ENCODE results near the gene ANKRD39. TPM values are rescaled to one million over a fixed set of nuclear protein-coding genes. Genes with fewer than 3 reads are reported as not detected.
A peak's percentile ranks its signal among the peaks of the same experiment; 100 is the strongest.

The ANKRD39 gene
- polyA plus RNA-seq, 1 experiment = 8.1 TPM

DNA sequence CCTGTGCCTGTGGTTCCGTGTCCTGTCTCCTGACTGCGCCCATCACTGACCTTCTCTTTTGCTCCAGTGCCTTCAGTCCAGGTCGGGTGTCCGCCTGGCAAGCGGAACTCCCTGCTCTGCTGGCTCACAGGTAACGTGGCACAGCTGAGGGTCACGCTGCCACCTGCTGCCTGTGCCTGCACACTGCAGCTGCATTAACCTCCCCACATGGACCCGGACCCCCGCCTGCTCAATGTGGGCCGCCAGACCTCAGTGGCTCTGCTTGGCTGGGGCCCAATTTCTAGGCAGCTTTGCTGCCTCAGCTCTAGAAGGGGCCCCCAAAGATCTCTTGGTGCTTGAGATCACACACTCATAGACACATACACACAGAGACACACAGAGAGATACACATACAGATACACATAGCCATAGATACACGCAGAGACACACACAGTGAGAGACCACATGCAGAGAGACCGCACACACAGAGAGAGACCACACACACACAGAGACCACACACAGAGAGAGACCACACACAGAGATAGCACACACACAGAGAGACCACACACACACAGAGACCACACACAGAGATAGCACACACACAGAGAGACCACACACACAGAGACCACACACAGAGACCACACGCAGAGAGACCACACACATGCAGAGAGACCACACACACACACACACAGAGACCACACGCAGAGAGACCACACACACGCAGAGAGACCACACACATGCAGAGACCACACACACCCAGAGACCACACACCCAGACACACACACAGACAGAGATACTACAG, 56.6 kb downstream of the ANKRD39 start:
- ChIA-PET POLR2A (no interaction called here), CTCF (interaction anchor here (0.6 to 2.3 kb wide), 13 partner anchors 9 to 392 kb away, joined by 3 to 22 read pairs (median 4); no protein-coding TSS in a partner anchor)
- no peak for DNase-seq (ENCODE audit: low read depth)
- Histone ChIP-seq H3K36me3 (ENCODE audit: control insufficient read depth, insufficient read depth, low read length) (peaks cover 6% of the 10 kb centered on the region; the same call in 1 of the 2 replicates), H3K4me3 (ENCODE audit: low read depth, low read length) (no peak overlapping the region), H3K27me3 (ENCODE audit: control insufficient read depth, insufficient read depth, low read length) (no peaks in the 10 kb centered on the region)
- TF ChIP-seq, protein P1, sequence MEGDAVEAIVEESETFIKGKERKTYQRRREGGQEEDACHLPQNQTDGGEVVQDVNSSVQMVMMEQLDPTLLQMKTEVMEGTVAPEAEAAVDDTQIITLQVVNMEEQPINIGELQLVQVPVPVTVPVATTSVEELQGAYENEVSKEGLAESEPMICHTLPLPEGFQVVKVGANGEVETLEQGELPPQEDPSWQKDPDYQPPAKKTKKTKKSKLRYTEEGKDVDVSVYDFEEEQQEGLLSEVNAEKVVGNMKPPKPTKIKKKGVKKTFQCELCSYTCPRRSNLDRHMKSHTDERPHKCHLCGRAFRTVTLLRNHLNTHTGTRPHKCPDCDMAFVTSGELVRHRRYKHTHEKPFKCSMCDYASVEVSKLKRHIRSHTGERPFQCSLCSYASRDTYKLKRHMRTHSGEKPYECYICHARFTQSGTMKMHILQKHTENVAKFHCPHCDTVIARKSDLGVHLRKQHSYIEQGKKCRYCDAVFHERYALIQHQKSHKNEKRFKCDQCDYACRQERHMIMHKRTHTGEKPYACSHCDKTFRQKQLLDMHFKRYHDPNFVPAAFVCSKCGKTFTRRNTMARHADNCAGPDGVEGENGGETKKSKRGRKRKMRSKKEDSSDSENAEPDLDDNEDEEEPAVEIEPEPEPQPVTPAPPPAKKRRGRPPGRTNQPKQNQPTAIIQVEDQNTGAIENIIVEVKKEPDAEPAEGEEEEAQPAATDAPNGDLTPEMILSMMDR (IDR thresholded peaks at IDR 0.05; ENCODE audit: insufficient read depth, low read depth, low read length) = peak; percentile 86

DNA sequence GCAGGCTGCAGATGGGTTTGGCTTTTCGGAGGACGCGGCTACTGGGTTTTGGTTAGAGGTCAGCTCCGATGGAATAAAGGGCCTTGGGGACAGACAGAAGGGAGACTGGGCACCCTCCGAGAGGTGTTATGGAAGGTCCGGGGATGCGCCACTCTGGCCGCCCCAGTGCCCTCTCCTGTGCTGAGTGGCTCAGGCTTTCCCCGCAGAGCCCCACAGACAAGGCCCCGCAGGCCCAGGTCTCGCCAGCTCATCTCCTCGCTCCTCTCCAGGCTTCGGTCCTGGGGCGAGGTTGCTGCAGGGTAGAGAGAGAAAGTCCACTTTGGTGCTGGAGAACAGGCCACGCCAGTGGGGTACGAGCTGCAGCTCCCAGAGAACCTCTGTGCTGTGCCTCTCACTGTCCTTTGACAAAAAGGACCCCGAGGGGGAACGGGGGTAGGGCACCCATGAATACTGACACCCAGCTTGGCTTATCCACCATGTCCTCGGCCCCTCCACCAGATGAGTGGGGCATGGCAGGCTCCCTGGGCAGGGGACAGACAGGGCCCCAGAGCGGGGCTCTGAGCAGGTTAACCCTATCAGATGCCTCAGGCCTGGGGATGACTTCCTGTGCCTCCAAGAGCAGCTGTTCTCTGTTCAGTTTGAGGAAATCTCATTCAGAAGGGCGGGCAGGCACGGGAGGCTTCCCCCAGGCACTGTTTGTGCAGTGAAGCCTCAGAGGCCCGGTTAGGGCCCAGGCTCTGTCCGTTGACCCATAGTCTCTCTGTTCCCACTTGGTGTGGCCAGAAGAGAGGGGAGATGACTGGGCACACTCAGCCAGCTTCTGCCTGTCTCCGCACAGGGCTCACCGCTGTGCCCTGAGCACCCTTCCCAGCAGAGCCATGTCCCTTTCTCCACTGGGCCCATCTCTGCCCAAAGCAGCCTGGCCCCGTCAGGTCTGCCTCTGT, 57.5 kb downstream of the ANKRD39 start:
- CTCF ChIA-PET = interaction anchor here (0.6 to 2.3 kb wide), 15 partner anchors 10 to 391 kb away, joined by 3 to 22 read pairs (median 4); no protein-coding TSS in a partner anchor
- no peak overlapping the region for H3K4me3 ChIP-seq (ENCODE audit: low read depth, low read length)
- TF ChIP-seq, protein P1 (IDR thresholded peaks at IDR 0.05; ENCODE audit: insufficient read depth, low read depth, low read length) = no peak
- no peak for DNase-seq (ENCODE audit: low read depth)
- H3K36me3 ChIP-seq (ENCODE audit: control insufficient read depth, insufficient read depth, low read length) = peaks cover 6% of the 10 kb centered on the region; the same call in 1 of the 2 replicates
- POLR2A ChIA-PET = no interaction called here
- H3K27me3 ChIP-seq (ENCODE audit: control insufficient read depth, insufficient read depth, low read length) = no peaks in the 10 kb centered on the region

DNA sequence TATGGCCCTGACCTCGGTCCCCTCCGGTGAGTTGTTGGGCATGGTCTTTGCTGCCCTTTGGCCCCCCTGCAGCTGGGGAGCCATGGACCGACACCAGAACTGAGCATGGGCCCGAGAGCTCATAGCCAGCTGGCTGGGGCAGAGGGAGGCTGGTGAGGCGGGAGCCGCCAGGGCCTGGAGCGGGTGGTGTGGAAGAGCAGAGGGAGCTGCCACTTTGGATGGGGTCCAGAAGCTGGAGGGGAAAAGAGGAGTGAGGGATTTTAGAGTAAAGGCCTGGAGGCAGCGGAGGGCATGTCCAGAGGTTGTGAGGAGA, 58.2 kb downstream of the ANKRD39 start:
- peaks cover 6% of the 10 kb centered on the region; the same call in 1 of the 2 replicates for H3K36me3 ChIP-seq (ENCODE audit: control insufficient read depth, insufficient read depth, low read length)
- POLR2A ChIA-PET = no interaction called here
- TF ChIP-seq, protein P1 (IDR thresholded peaks at IDR 0.05; ENCODE audit: insufficient read depth, low read depth, low read length) = no peak
- no peaks in the 10 kb centered on the region for H3K27me3 ChIP-seq (ENCODE audit: control insufficient read depth, insufficient read depth, low read length)
- no peak for DNase-seq (ENCODE audit: low read depth)
- CTCF ChIA-PET = interaction anchor here (0.7 to 2.3 kb wide), 7 partner anchors 10 to 66 kb away, joined by 3 to 22 read pairs (median 7); no protein-coding TSS in a partner anchor
- no peak overlapping the region for H3K4me3 ChIP-seq (ENCODE audit: low read depth, low read length)

DNA sequence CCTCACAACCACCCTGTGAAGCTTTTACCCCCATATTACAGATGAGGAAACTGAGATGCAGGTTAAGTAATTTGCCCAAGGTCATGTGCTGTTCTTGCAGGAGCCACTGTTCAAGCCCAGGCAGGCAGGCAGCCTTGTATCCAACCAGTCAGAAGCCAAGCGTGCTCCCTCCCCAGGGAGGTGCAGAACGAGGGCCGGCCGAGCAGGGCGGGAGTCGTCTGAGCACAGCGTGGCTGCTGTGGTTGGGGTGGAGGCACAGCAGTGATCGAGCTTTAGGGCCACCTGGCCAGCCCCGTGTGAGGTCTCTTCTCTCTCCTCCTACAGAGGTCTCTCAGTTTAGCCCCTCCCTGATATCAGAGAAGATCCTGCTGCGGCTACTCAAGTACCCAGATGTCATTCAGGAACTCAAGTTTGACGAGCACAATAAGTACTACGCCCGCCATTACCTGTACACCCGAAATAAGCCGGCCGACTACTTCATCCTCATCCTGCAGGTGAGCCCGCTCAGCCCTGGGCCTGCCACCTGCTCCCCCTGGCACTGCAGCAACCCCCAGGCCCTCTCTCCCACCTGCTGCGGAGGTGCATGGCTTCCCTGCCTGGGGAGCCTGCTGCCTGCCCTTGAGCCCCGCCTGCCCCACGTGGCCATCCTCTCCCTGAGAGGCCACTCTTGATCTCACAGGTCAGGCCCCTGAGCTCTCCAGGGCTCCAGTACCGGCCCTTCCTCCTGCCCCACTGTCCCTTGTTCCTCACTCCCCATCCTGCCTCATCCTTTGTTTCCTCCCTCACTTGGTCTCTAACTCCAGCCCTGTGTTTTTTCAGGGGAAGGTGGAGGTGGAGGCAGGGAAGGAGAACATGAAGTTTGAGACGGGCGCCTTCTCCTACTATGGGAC, 58.8 kb downstream of the ANKRD39 start:
- TF ChIP-seq, protein P1 (IDR thresholded peaks at IDR 0.05; ENCODE audit: insufficient read depth, low read depth, low read length) = no peak
- no peak for DNase-seq (ENCODE audit: low read depth)
- no peak overlapping the region for H3K4me3 ChIP-seq (ENCODE audit: low read depth, low read length)
- H3K36me3 ChIP-seq (ENCODE audit: control insufficient read depth, insufficient read depth, low read length) = peaks cover 6% of the 10 kb centered on the region; the same call in 1 of the 2 replicates
- ChIA-PET POLR2A (no interaction called here), CTCF (interaction anchor here (1.1 to 2.3 kb wide), 4 partner anchors 9 to 179 kb away, joined by 3 to 10 read pairs (median 6); no protein-coding TSS in a partner anchor)
- no peaks in the 10 kb centered on the region for H3K27me3 ChIP-seq (ENCODE audit: control insufficient read depth, insufficient read depth, low read length)

Small RNA genes lying within 50 kb of the gene (small RNA-seq; reads per million reads assigned to genes)
- not detected for gene MIR3127 (ENCODE audit: insufficient read length, low read depth, low replicate concordance)

Other genes starting within 250 kb of the ANKRD39 start
- gene KANSL3, start 219.7 kb downstream of the ANKRD39 start, polyA plus RNA-seq (2011; rRNA removed) = 15.2 and 28.3 TPM in 2 replicates
- gene FER1L5, start 215.3 kb downstream of the ANKRD39 start, polyA plus RNA-seq (2011; rRNA removed) = 0.07 and 0.09 TPM in 2 replicates
- 29.6 and 30.8 TPM in 2 replicates for gene LMAN2L, start 118.0 kb downstream of the ANKRD39 start, polyA plus RNA-seq (2011; rRNA removed)
- 4.4 and 7.2 TPM in 2 replicates for gene CNNM4, start 97.1 kb downstream of the ANKRD39 start, polyA plus RNA-seq (2011; rRNA removed)
- gene CNNM3, start 41.7 kb downstream of the ANKRD39 start, polyA plus RNA-seq (2011; rRNA removed) = 7.6 and 9.8 TPM in 2 replicates
- 0.85 and 1.4 TPM in 2 replicates for gene ANKRD23, start 14.0 kb downstream of the ANKRD39 start, polyA plus RNA-seq (2011; rRNA removed)
- gene SEMA4C, start 12.1 kb upstream of the ANKRD39 start, polyA plus RNA-seq (2011; rRNA removed) = 16.4 and 29.7 TPM in 2 replicates
- gene FAM178B, start 128.6 kb upstream of the ANKRD39 start, polyA plus RNA-seq (2011; rRNA removed) = not detected in 2 replicates
- 7.7 and 10.7 TPM in 2 replicates for gene FAHD2B, start 236.9 kb upstream of the ANKRD39 start, polyA plus RNA-seq (2011; rRNA removed)